HL-60 (cell line): ENCODE measurements around the gene PIP5K1B.

Source experiments
- CTCF ChIP-seq: IDR thresholded peaks from one replicate; pipeline ENCODE4 v1.5.1; 2011; ENCODE audit warnings: low read length, control low read depth, inconsistent platforms; ENCODE audit not compliant: insufficient read depth
- POLR2AphosphoS5 ChIP-seq: IDR thresholded peaks from 2 replicates; pipeline ENCODE4 v1.6.1; 2012; ENCODE audit warnings: low read depth
- SPI1 ChIP-seq: IDR thresholded peaks from 2 replicates; pipeline ENCODE4 v1.6.1; 2012; ENCODE audit warnings: low read depth, mild to moderate bottlenecking, borderline replicate concordance

- TF ChIP-seq CTCF (no peak), POLR2AphosphoS5 (no peak), SPI1 (no peak)
Observed at GRCh38 chr9:68785965-68786364, 80.9 kb downstream of the PIP5K1B start.
